ENCODE data around the gene SLC9A9.

Gene SLC9A9

GRCh38 chr3:143220741-143221140 lies 627.5 kb downstream of the SLC9A9 start:
- DNase-seq (ENCODE audit: low read depth in 2 of 2) = no peak

- DNase-seq (ENCODE audit: low read depth in 2 of 2) = no peak
Measured at GRCh38 chr3:143218166-143218835, 630.0 kb downstream of the SLC9A9 start.

- DNase-seq (ENCODE audit: low read depth in 2 of 2) = no peak
Measured at GRCh38 chr3:143217283-143217682, 631.0 kb downstream of the SLC9A9 start.

GRCh38 chr3:143216709-143217182 lies 631.5 kb downstream of the SLC9A9 start:
- DNase-seq (ENCODE audit: low read depth in 2 of 2) = no peak

Measured in fibroblast of skin of left quadriceps (primary cell).